ENCODE measurements around the gene EXOC2.

GRCh38 chr6:568085-568484 is 124.9 kb downstream of the EXOC2 start:
- TF ChIP-seq, protein P1, sequence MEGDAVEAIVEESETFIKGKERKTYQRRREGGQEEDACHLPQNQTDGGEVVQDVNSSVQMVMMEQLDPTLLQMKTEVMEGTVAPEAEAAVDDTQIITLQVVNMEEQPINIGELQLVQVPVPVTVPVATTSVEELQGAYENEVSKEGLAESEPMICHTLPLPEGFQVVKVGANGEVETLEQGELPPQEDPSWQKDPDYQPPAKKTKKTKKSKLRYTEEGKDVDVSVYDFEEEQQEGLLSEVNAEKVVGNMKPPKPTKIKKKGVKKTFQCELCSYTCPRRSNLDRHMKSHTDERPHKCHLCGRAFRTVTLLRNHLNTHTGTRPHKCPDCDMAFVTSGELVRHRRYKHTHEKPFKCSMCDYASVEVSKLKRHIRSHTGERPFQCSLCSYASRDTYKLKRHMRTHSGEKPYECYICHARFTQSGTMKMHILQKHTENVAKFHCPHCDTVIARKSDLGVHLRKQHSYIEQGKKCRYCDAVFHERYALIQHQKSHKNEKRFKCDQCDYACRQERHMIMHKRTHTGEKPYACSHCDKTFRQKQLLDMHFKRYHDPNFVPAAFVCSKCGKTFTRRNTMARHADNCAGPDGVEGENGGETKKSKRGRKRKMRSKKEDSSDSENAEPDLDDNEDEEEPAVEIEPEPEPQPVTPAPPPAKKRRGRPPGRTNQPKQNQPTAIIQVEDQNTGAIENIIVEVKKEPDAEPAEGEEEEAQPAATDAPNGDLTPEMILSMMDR (IDR thresholded peaks at IDR 0.05; ENCODE audit: low read length) = no peak
- TF ChIP-seq EZH2 (IDR thresholded peaks at IDR 0.05; ENCODE audit: borderline replicate concordance, low read length) = no peak

All from OCI-LY1 (cell line).